ENCODE measurements around the gene DCAF8.

DCAF8 gene

DNA sequence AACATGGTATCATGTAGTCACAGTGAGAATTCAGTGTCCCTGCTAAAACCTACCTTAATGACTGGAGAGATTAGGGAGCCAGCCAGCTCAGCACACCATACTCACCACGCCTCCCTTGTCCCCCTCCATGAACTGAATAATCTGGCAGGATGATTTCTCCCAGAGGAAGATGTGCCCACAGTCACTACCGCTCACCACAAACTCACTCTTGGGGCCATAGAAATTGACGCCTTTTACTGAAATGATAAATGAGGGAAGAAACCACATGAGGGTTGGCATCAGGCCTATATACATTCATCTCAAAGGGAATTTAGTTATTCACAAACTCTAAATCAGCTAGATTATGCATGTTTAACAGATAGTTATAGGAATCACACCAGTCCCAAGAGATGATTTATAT is 39.8 kb downstream of the DCAF8 start:
- DNase-seq, result no peak

DNA sequence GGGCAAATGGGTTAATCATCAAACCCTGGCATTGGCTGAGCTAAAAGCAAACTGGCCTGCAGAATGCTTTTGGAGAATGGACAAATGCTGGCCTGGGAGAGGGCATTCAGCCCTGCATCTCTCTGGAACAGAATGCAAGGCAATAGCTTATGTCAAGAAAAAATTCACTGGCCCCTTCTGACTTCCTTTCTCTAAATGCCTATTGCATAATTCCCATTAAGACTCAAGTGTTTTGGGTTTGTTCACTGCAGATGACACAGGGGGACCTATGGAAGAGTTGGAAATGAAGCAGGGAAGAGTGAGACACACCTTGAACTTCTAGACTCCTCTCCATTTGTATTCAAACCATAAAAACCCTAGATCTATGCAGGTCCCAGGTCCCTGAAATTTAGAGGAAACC is 41.3 kb downstream of the DCAF8 start:
- no peak for DNase-seq

DNA sequence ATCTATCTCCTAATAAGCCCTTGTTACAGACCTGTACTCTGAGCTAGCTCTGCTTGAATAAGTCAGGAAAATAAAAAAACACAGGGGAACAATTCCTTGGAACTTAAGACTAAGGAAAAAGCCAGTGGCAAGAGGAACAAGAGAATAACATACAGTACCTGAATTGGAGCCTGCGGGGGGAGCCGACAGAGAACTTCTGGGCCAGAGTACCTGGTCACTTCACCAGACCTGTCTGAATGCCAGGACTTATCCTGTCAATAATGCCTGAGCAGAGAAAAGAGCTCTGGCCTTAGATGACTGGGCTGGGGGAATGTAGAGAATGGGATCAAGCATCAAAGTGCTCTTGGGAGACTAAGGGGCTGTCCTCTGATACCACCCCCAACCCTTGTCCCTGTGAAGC is 42.0 kb downstream of the DCAF8 start:
- no peak for DNase-seq

DNA sequence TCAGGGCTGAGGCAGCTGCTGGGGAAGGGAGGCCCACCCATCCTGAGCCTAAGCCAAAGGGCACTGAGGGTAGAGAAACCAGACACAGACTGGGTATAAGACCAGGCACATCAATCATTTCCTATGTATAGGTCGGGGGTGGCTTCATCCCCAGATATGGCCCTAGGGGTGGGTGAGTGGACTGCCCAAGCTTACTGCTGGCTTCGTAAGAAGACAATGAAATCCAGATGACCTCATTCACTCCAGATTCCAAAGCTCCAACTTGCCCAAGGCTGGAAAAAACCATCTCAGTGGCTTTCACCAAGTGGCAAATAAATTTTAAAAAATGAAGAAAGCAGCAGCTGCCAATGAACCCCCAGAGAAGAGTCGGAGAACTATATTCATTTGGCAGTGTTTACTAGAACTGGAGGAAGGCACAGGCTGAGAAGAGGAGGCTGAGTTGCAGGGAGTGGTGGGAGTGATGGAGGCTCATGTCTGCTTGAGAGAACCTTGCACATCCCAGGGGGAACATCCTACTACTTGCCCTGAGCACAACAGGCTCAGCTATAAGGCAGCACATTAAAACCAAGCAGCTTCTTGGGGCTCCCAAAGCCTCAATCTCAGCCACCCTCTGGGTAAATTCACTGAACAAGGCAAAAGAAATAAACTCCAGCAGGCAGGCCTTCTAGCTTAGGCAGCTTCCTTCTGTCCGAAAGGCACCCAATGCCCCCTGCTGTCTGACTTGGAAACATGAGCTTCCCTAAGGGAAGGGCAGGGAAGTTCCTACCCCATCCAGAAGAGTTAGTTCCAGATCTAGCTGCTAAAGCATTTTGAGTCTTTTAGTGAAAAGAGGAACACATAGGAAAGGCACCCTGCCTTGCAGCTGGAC is 43.1 kb downstream of the DCAF8 start:
- DNase-seq, result no peak

DNA sequence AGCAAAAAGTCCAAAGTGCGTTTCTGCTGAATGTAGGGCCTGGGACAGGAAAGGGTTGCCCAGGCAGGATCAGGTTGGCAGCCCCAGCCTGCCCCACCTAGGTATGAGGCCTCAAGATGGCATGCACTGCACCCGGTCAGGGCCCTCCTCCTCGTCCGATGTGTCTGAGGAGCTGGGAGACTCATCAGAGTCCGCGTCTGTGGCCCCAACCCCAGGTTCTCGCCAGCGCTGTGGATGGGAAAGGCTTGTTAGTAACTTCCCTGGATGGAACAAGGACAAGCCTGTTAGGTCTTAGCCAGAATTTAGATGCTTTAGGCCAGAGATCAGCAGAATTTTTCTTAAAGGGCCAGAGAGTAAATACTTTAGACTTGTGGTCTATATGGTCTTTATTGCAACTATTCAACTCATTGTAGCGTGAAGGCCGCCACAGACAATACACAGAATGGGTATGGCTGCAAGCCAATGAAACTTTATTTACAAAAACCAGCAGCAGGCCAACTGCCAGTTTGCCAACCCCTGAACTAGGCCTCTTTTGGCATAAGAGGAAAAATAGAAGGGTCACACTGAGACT is 44.8 kb downstream of the DCAF8 start:
- DNase-seq, result no peak

DNA sequence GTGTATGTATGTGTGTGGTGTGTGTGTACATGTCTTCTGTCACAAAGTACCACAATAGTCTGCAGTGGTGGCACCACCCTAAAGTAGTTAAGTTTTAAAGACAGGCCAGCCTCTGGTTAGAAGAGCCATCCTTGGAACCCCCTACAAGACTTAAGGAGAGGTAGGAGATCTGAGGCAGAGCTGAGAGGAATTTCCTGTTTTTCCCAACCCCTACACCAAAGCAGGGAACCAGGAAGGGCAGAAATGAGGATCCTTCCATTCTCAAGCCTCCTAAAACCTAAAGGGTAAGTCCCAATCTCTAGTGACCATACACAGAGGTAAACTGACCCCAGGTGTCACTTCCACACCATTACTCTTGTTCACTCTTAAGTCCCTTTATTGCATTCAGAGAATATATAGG is 46.0 kb downstream of the DCAF8 start:
- no peak for DNase-seq

DNA sequence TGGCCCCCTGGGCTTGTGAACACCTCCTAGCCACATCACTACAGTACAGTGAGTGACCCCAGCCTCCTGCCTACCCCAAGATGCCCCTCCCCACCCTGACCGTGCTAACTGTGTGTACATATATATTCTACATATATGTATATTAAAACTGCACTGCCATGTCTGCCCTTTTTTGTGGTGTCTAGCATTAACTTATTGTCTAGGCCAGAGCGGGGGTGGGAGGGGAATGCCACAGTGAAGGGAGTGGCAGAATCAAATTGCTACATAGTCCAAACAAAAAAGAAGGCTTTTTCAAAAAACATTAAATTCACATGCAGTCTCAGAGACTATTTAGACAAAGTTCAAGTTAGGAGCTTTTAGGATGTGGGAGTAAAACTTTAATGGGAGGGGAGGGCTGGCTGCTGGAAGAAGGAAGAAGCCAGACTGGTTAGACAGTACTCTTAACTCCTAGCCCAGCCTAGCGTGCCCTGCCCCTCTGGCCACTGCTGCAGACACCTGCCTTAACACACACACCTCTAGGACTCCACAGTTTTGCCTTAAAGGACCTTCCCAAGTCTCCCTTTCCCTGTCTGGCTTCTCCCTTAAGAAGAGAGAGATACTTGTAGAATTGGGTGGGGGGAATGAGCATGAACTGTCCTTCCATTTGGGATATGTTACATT is 47.7 kb downstream of the DCAF8 start:
- no peak for DNase-seq

DNA sequence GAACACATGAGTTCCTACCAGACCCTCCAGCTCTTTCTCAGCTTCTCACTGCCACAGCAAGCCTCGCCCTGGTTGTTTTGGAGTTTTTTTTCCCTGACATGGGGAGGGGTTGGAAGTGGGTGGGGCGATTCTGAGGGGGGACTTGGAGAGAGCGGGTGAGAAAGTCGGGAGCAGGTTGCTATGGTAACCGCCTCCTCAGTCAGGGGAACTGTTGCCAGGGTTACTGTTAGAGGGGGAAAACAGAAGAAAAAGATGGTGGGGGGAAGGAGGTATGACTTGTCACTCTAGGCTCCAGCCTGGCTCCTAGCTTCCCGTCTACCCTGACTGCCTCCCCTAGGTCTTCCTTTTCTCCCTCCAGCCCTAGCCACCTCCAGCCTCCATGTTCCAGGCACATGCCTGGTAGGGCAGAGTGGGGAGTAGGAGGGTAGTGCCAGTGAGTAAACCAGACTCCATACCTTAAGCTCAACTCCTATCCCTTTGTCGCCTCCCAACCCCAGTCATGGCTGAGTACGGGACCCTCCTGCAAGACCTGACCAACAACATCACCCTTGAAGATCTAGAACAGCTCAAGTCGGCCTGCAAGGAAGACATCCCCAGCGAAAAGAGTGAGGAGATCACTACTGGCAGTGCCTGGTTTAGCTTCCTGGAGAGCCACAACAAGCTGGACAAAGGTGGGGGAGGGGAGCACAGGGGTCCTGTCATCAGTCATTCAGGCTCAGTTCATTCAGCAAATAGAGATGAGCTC is 51.1 kb downstream of the DCAF8 start:
- DNase-seq, result no peak

DNA sequence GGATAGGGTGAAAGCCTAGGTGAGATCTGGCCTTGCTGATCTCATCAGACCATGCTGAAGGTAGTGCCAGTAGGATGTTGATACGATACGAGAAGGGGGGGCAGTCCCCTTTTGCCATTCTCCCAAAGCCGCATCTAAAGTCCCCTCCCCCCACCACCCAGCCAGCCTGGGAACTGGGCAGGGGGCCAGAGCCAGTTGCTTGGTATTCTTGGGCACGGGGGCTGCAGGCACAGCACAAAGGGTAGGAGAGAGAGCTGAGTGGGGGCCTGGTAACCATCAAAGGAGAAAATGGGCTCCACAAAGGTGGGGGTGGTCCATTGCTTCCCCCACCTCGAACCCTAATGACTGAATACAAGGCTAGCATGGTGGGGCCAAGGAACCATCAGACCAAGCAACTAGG is 51.8 kb downstream of the DCAF8 start:
- no peak for DNase-seq

DNA sequence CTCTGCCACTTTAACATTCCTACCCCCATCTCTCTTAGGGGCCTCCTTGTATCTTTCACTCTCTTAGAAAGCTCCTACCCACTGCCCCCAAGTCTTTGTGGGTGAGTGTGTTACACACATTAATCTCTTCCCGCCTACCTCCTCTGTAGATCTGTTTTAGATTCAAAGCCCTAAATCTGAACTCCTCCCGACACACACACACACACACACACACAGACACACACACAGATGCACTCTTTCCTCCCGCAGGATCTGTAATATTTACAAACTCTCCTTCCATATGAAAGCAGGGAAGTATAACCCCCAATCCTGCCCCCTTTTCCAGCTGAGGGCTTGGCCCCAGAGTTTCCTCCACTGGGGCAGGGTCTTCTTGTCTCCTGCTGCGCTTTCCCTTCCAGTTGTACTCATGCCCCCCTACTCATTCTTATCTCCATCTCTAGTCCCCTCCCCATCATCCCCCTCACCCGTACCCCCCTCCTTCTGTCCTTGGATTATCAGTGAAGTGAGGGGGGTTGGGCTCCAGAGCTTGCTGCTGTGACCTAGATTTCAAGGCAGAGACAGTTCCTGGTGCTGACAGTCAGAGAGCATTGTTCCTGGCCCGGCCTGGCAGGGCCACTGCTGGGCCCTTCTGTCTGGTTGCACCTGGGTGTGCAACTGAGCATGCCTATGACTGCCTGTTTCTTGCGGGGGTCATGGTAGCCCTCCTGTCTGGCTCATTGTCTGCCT is 52.9 kb downstream of the DCAF8 start:
- DNase-seq, result no peak

DNA sequence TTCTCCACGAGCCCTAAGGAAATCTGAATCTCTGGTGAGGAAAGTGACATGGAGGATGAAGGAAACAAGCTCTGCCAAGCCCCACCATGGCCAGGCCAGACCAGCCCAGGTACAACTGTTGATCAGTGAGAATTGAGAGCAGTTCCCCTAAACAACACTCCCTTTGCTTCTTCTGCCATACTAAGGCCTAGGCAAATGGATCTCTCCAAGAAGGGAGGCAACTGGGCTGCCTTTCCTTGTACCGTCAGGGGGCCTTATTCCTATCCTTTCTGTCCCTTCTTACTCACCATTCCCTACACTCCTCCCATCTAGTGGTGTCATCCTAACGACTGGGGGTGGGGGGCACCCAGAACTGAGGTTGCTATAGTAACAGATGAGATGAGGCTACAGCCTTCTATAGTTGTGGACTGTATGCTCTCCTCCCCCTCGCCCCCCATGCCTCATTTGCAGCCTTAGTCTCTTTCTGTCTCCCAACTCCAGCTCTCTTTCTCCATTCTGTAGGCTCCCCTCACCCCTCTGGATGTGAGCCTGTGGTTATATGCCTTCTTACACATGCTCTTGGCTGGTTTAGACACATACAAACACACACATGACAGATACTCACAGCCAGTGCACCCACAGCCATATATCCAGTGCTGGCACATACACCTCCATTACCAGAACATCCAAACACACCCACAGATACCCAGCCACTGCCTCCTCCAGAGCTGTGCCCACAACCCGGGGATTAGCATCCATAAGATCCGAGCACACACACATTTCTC is 53.6 kb downstream of the DCAF8 start:
- no peak for DNase-seq

DNA sequence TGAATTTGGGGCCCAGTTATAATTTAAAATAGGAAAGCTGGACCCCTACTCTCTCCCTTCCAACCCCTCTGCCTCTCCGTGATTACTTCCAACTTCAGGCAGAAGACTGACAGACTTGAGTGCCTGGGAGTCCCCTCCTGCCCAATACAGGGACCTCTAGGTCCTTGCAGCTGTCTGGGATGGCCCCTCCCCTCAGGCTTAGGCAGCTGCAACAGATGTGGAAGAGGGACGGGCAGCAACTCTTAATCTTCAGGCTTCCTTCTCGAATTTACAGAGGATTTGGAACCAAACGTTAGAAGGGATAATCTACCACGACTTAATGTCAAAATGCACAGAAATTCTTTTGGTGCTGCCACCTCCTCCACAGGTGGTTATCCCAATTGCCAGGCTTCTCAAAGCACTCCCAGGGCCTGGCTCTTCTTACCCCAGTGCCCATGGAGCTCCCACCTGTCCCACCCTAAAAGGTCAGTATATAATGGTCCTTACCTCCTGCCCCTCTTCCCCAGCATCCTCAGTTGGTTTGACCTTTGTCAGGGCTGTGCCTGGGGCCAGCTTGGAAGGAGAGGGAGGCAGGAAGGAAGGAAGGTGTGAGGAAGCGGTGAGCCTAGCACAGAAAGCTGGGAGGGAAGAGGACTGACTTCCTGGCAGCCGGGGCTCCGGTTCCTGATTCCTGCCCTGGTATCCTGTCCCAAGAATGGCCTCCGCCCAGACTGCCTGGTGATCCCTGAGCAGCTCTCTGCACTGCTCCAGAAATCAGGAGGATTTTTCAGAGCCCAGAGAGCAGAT is 54.4 kb downstream of the DCAF8 start:
- DNase-seq, result no peak

DNA sequence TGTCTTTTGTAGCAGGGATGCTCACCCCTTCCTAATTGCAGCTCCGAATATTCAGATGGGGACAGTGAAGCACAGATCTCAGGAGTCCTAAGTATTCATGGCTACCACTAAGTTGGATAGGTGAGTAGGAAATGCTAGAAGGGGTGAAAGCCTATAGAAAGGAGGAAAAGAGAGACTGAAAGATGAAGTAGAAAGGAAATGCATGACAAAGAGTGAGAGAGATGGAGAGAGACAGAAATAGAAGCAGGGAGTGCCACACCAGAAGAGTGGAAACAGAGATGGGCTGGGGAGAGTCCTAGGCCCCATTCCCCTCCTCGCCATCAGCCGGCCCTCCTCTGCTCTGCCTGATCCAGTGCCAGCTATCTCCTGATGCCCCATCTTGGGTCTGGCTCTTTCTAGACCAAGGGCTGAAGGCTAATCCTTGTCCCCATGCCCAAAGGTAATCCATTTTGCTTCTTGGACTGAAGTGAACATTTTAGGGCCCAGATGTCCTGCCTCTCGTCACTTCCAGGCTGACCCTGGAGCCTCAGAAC is 55.2 kb downstream of the DCAF8 start:
- DNase-seq, result no peak

DNA sequence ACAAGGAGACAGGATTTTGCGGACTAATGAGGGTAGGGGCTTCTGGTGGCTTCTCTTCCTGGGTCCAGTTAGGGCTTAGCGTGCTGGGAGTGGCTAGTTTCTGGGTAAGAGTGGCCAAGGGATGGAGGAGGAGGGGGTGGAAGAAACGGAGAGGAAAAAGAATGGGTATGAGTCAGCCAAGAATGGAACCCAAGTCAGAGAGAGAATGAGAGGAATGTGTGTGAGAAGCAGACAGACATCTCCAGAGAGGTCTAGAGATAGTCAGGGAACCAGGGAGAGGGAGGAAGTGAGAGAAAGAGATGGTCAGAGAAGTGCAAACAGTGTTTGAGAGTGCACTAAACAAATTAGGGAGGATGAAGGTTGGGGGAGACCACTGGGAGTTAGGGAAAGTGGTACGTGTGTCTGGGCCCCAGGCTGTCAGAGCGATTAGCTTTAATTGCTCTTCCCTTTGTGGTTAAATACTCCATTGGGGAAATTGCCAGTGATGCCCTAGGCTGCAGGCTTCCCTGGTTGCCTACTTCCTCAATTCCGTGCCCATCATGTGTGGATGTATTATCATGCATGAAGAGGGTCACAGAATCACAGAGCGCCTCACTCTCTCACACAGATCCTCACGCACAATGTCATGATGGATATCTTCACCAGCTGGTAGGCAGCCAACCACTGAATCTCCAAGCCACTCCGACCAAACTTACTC is 55.8 kb downstream of the DCAF8 start:
- DNase-seq, result no peak

DNA sequence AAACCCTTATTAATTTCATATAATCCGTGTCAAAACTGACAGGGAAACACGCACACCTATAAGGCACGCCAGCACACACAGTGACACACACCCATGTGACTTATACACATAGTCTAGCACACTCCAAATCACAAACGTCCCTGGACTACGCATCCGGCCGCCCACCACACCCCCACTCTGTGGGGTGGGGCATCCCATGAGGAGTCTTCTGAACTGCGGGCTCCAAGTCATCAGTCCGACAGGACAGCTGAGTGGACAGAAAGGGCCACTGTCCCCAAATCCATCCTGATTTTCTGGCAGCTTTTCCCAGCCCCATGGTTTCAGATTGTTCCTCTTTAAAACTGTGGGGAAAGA is 56.3 kb downstream of the DCAF8 start:
- peak; percentile 36 to 44 for DNase-seq

DNA sequence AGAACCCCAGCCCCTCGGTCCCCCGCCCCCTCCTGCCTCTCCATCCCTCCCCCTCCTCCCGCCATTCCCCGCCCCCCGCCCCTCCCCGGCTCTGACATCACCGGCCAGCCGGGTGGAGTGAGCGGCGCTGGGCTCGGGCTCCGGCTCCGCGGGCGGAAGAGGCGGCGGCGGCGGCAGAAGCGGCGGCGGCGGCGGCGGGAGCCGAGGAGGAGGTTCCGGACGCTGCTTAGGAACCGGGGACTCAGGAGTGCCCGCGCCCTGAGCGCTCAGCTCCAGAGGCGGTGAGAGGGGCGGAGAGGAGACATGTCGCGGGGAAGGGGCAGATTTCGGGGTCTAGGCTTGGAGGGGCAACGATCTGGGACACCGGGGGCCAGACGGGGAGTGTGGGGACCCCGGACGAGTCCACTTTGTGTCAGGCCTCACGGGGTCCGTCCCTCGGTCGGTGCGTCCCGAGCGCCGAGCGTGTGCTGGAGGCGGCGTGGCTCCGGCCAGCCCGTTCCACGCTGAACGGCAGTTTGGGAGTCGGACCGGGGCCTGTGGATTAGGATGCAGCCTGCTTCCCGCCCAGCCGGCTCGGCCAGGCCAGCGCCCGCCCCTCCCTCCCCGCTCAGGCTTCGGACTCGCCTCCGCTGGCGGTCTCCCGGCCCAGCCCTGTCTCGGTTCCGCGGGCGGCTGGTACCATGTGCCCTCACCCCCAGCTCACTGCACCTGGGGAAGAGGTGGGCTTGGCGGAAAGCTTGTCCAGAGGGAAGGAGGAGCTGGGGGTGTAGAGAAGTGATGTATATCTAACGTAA is 56.9 kb downstream of the DCAF8 start, which contains the start of gene PEA15:
TSS of gene PEA15 (plus strand) at position 143 of the 794 bp plus-strand sequence. CDS start 6,161 bp downstream, outside the sequence.
- DNase-seq, result peak; percentile 59 to 65

DNA sequence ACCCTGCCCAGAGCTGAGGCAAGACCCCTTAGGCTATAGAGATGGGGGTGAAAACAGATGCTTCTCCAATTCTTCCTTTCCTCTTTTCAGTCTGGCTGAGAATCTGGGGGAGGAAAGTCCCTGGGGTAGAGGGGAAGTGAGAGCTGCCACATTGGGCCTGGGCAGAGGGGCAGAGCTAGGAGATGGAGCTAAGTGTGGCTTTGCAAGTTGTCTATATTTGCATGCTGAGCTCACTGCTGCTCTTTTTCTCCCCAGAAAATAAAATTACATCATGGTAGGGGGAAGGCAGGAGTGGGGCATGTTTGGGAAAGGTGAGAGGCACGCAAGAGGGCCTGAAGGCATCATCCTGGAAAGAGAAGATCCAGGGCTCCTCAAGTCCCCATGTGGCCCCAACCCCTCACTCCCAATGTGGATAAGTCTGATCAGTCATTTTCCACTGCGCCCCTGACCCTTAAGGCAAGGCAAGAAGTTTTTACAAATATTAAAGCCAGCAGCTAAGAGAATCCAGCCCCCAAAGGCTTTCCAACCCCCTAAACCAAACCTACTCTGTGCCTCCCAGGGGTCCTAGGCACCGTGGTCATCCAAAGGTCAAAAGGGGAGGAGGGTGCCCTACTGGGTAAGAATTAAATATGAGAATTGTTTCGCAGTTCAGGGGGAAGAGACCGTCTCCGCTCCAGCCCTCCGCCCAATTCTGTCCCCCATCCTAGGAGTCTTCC is 57.7 kb downstream of the DCAF8 start:
- DNase-seq, result no peak

DNA sequence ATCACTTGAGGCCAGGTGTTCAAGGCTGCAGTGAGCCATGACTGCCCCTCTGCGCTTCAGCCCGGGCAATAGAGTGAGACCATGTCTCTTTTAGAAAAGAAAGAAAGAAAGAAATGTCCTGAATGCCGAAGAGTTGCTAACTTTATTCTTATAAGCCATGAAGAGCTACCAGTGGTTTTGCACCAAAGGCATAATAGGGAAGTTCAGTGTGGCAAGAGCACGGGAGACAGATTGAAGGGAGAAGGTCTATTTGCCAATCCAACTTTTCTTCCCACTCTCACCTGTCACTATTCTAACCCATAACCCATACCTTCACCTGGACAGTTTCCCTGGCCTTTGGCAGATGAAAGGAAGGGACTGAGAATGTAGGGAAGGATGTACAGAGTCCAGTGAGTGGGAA is 61.6 kb downstream of the DCAF8 start:
- DNase-seq, result no peak

DNA sequence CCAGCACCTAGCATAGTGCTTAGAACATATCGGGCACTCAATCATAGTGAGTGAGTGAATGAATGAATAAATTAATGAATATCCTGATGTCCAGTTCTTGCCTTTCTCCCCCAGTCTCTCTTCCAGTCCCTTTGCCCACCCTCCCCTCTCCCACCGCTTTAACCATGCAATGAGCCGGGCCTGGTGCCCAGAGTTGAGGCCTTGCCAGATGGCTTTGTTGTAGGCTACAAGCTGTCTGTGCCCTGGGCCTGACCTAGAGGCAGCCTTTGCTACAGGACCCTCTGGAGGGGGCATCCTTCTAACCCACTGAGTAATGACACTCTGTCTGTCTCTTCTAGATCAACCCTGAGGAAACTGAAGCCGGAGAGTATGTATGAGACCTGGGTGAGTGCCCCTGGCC is 65.1 kb downstream of the DCAF8 start:
- no peak for DNase-seq
